HepG2 (cell line): Measurements from ENCODE around the gene RPRD2. TPM values are rescaled to one million over a fixed set of nuclear protein-coding genes. Genes with fewer than 3 reads are reported as not detected.

Experiments used
- BRD4 ChIP-seq: sonication (generic); formaldehyde crosslinking; IDR thresholded peaks from 2 replicates; pipeline ENCODE4 v1.4.0; 2020; ENCODE audit warnings: missing genetic modification reagents
- FOXA1 ChIP-seq, 2 experiments: fragments of 450-650 bp in 1 of 2; sonication (generic) in 1 of 2; formaldehyde crosslinking in 1 of 2; IDR thresholded peaks; 2 replicates each; pipeline versions ENCODE4 v1.4.0 to v1.6.1; 2016 to 2020; ENCODE audit warnings: missing genetic modification reagents in 1 of 2
- FOXM1 ChIP-seq: sonication (generic); formaldehyde crosslinking; IDR thresholded peaks from 2 replicates; pipeline ENCODE4 v1.5.0; 2020; ENCODE audit warnings: missing genetic modification reagents
- GATAD2A ChIP-seq: IDR thresholded peaks from 2 replicates; pipeline ENCODE4 v1.6.1; 2016
- HNRNPK ChIP-seq: fragments of 200-400 bp; formaldehyde crosslinking; IDR thresholded peaks from 2 replicates; pipeline ENCODE4 v1.6.1; 2018; ENCODE audit warnings: low read length, low read depth, moderate library complexity, mild to moderate bottlenecking; ENCODE audit not compliant: poor library complexity, severe bottlenecking
- IRF9 ChIP-seq: sonication (generic); formaldehyde crosslinking; IDR thresholded peaks from 2 replicates; pipeline ENCODE4 v1.8.0; 2022; ENCODE audit warnings: missing genetic modification reagents, mild to moderate bottlenecking, borderline replicate concordance
- KMT2B ChIP-seq: IDR thresholded peaks from 2 replicates; pipeline ENCODE4 v1.6.1; 2016; ENCODE audit warnings: missing genetic modification reagents, missing compliant biosample characterization
- MATR3 ChIP-seq: sonication (generic); formaldehyde crosslinking; IDR thresholded peaks from 2 replicates; pipeline ENCODE4 v1.4.0; 2020; ENCODE audit warnings: missing genetic modification reagents
- NFYC ChIP-seq: IDR thresholded peaks from 2 replicates; pipeline ENCODE4 v1.6.1; 2016; ENCODE audit warnings: missing genetic modification reagents, missing compliant biosample characterization
- PCBP1 ChIP-seq: fragments of 200-400 bp; formaldehyde crosslinking; IDR thresholded peaks from 2 replicates; pipeline ENCODE4 v1.6.1; 2017; ENCODE audit warnings: mild to moderate bottlenecking, low read depth, low read length, borderline replicate concordance
- POLR2G ChIP-seq: fragments of 200-400 bp; formaldehyde crosslinking; IDR thresholded peaks from 2 replicates; pipeline ENCODE4 v1.6.1; 2018; ENCODE audit warnings: mild to moderate bottlenecking, low read depth, low read length, moderate library complexity
- RAD21 ChIP-seq: fragments of 450-650 bp; formaldehyde crosslinking; IDR thresholded peaks from 2 replicates; pipeline ENCODE4 v1.5.0; 2020; ENCODE audit warnings: mild to moderate bottlenecking
- SATB2 ChIP-seq: sonication (generic); formaldehyde crosslinking; IDR thresholded peaks from 2 replicates; pipeline ENCODE4 v1.5.0; 2020; ENCODE audit warnings: missing genetic modification reagents
- TBX2 ChIP-seq: sonication (generic); formaldehyde crosslinking; IDR thresholded peaks from 2 replicates; pipeline ENCODE4 v1.5.0; 2020; ENCODE audit warnings: missing genetic modification reagents, mild to moderate bottlenecking, borderline replicate concordance
- THAP11 ChIP-seq: IDR thresholded peaks from 2 replicates; pipeline ENCODE4 v1.6.1; 2016; ENCODE audit warnings: missing biosample characterization, missing genetic modification reagents
- ZBTB38 ChIP-seq: sonication (generic); formaldehyde crosslinking; IDR thresholded peaks from 2 replicates; pipeline ENCODE4 v1.5.1; 2020; ENCODE audit warnings: mild to moderate bottlenecking, missing genetic modification reagents
- ZNF253 ChIP-seq: sonication (generic); formaldehyde crosslinking; IDR thresholded peaks from 2 replicates; pipeline ENCODE4 v1.8.0; 2022; ENCODE audit warnings: mild to moderate bottlenecking, missing genetic modification reagents, borderline replicate concordance
- ZNF256 ChIP-seq: sonication (generic); formaldehyde crosslinking; conservative IDR thresholded peaks from 2 replicates; pipeline ENCODE4 v1.4.0; 2020; ENCODE audit warnings: missing genetic modification reagents
- ZNF431 ChIP-seq: sonication (generic); formaldehyde crosslinking; IDR thresholded peaks from 2 replicates; pipeline ENCODE4 v1.9.0; 2022; ENCODE audit warnings: missing genetic modification reagents, low read depth, mild to moderate bottlenecking, borderline replicate concordance
- ZNF704 ChIP-seq: sonication (generic); formaldehyde crosslinking; IDR thresholded peaks from 2 replicates; pipeline ENCODE4 v1.8.1; 2023; ENCODE audit warnings: mild to moderate bottlenecking, inconsistent platforms, moderate library complexity, missing genetic modification reagents, borderline replicate concordance
- ZNF781 ChIP-seq: sonication (generic); formaldehyde crosslinking; IDR thresholded peaks from 2 replicates; pipeline ENCODE4 v1.5.1; 2020; ENCODE audit warnings: borderline replicate concordance, mild to moderate bottlenecking, missing genetic modification reagents; ENCODE audit errors: not compliant biosample characterization
- polyA plus RNA-seq, 8 experiments: library from polyadenylated mRNA; depleted of rRNA in 3 of 8; stranded (reverse) in 7 of 8; unstranded in 1 of 8; fragments of >200 nt; fragmentation: Illumina TruSeq in 4 of 8; extraction: Trizol in 4 of 8; gene quantifications; 2 replicates each; pipeline versions ENCODE4 v1.2.1 to v1.2.3, GENCODE V29; 2011 to 2016; ENCODE audit warnings: low read depth in 4 of 8, missing spikeins in 1 of 8, mixed read lengths in 1 of 8; ENCODE audit not compliant: insufficient read depth in 1 of 8
- total RNA-seq, 5 experiments: library from RNA; depleted of rRNA; stranded (reverse); fragments of >200 nt; fragmentation: Illumina TruSeq; extraction: Trizol; gene quantifications; 2 replicates each; pipeline ENCODE4 v1.2.3, GENCODE V29; 2016; ENCODE audit warnings: low read depth in 1 of 5
- TF ChIP-seq, protein P1 (sequence below): sonication (generic); formaldehyde crosslinking; IDR thresholded peaks from 2 replicates; pipeline ENCODE4 v1.4.0; 2020; ENCODE audit warnings: low read depth, mild to moderate bottlenecking, missing genetic modification reagents
- TF ChIP-seq, protein P2 (sequence below): sonication (generic); formaldehyde crosslinking; IDR thresholded peaks from 2 replicates; pipeline ENCODE4 v1.4.0; 2020; ENCODE audit warnings: mild to moderate bottlenecking, missing genetic modification reagents
- TF ChIP-seq, protein P3 (sequence below): sonication (generic); formaldehyde crosslinking; IDR thresholded peaks from 2 replicates; pipeline ENCODE4 v1.5.0; 2020; ENCODE audit warnings: mild to moderate bottlenecking, missing genetic modification reagents

Gene RPRD2
- total and polyA plus RNA-seq, 2 of the 13 experiments (the other 11 are each of a cell fraction or from before 2014, with no cell fraction given), result 8.0 to 8.9 TPM

DNA sequence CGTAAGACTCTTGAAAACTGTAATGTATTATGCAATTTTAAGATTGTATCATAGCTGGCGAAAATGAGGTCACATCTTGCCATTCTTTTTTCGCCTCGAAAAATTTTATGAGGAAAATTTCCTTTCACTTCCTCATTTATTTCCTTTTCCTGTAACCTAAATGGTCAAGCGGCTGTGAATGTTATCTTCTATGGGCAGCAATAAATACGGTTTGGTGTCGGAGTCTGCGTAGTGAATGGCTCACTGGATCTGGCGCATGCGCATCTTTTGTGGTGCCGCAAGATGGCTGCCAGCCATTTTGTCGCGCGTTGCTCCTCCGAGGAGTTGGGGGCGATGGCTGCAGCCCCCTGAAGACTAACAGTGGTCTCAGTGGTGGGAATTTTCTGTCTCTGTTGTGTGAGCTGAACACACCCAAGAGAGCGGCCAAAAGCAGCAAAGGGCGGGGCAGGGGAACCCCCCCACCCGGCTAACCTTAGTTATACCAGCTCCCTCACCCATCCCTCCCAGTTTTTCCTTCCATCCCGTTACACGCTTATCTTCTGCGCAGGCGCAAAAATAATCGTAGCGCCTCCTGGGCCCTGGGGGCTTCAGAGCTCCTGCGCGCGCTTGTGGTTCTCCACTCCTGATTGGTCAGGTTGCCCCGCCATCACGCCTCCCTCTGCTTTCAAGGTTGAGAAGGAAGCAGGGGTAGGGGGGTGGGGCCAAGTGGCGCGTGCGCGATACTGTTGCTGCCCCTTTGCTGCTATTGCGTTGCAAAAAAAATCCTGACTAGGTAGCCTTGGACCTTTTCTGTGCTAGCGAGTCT, at the start of gene RPRD2 (continued):
- TF ChIP-seq, protein P1, sequence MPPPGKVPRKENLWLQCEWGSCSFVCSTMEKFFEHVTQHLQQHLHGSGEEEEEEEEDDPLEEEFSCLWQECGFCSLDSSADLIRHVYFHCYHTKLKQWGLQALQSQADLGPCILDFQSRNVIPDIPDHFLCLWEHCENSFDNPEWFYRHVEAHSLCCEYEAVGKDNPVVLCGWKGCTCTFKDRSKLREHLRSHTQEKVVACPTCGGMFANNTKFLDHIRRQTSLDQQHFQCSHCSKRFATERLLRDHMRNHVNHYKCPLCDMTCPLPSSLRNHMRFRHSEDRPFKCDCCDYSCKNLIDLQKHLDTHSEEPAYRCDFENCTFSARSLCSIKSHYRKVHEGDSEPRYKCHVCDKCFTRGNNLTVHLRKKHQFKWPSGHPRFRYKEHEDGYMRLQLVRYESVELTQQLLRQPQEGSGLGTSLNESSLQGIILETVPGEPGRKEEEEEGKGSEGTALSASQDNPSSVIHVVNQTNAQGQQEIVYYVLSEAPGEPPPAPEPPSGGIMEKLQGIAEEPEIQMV, result no peak
- peak; percentile 82 for TF ChIP-seq NFYC (CRISPR knock-in tag)
- TF ChIP-seq FOXA1 (IDR thresholded peaks at IDR 0.05), result no peak
- TF ChIP-seq FOXA1 (CRISPR knock-in tag; IDR thresholded peaks at IDR 0.05), result no peak
- no peak for TF ChIP-seq ZNF253
- TF ChIP-seq BRD4 (CRISPR knock-in tag), result peak; percentile 87; the same call in 1 of the 2 replicates
- TF ChIP-seq ZNF704 (CRISPR knock-in tag), result no peak
- TF ChIP-seq, protein P2, sequence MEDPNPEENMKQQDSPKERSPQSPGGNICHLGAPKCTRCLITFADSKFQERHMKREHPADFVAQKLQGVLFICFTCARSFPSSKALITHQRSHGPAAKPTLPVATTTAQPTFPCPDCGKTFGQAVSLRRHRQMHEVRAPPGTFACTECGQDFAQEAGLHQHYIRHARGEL (CRISPR knock-in tag), result no peak
- no peak for TF ChIP-seq SATB2 (CRISPR knock-in tag)
- TF ChIP-seq TBX2 (CRISPR knock-in tag), result peak; percentile 87
- no peak for TF ChIP-seq ZNF256
- TF ChIP-seq GATAD2A (CRISPR knock-in tag), result no peak
- peak; percentile 31 for TF ChIP-seq HNRNPK
- TF ChIP-seq ZBTB38 (CRISPR knock-in tag), result peak; percentile 75
- TF ChIP-seq PCBP1, result 0 out of 2 replicates have a peak, but pooled peaks have one; percentile 67
- peak; percentile 32; the same call in 1 of the 2 replicates for TF ChIP-seq KMT2B
- no peak; the same call in 1 of the 2 replicates for TF ChIP-seq RAD21 (CRISPR knock-in tag)
- peak; percentile 80 for TF ChIP-seq ZNF781 (CRISPR knock-in tag)
- peak; percentile 91 for TF ChIP-seq POLR2G
- no peak for TF ChIP-seq ZNF431 (CRISPR knock-in tag)
- TF ChIP-seq, protein P3, sequence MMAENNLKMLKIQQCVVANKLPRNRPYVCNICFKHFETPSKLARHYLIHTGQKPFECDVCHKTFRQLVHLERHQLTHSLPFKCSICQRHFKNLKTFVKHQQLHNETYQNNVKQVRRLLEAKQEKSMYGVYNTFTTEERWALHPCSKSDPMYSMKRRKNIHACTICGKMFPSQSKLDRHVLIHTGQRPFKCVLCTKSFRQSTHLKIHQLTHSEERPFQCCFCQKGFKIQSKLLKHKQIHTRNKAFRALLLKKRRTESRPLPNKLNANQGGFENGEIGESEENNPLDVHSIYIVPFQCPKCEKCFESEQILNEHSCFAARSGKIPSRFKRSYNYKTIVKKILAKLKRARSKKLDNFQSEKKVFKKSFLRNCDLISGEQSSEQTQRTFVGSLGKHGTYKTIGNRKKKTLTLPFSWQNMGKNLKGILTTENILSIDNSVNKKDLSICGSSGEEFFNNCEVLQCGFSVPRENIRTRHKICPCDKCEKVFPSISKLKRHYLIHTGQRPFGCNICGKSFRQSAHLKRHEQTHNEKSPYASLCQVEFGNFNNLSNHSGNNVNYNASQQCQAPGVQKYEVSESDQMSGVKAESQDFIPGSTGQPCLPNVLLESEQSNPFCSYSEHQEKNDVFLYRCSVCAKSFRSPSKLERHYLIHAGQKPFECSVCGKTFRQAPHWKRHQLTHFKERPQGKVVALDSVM (CRISPR knock-in tag), result no peak
- TF ChIP-seq MATR3 (CRISPR knock-in tag), result no peak
- no peak for TF ChIP-seq FOXM1 (CRISPR knock-in tag)
- no peak for TF ChIP-seq IRF9 (CRISPR knock-in tag)
- peak; percentile 61; the same call in 1 of the 2 replicates for TF ChIP-seq THAP11 (CRISPR knock-in tag)
